Vagina (tissue), 2 donors: ENCODE data around the gene COL1A2. TPM values are rescaled to one million over a fixed set of nuclear protein-coding genes. Genes with fewer than 3 reads are reported as not detected.

ENCODE experiments used
- DNase-seq, 2 donors: peaks; one replicate each; pipeline ENCODE4 v3.0.0-alpha.2; 2017; ENCODE audit errors: extremely low spot score in 2 of 2
- H3K27ac ChIP-seq: fragments of 200-600 bp; sonication (generic); one replicate; pipeline ENCODE4 v1.5.1; 2019
- H3K27me3 ChIP-seq: fragments of 200-600 bp; sonication (generic); one replicate; pipeline ENCODE4 v1.5.1; 2019
- H3K36me3 ChIP-seq, 2 donors: fragments of 200-600 bp; sonication (generic); one replicate each; pipeline ENCODE4 v1.5.1; 2017 to 2019
- H3K4me1 ChIP-seq: fragments of 200-600 bp; sonication (generic); one replicate; pipeline ENCODE4 v1.5.1; 2019
- H3K4me3 ChIP-seq, 2 donors: fragments of 200-600 bp; sonication (generic); 1 replicate in 1 of 2; 2 replicates in 1 of 2; pipeline ENCODE4 v1.5.1; 2016 to 2019
- H3K9me3 ChIP-seq: fragments of 200-600 bp; sonication (generic); one replicate; pipeline ENCODE4 v1.5.1; 2019
- POLR2A ChIP-seq, 2 donors: fragments of 450-650 bp; IDR thresholded peaks; one replicate each; pipeline ENCODE4 v1.6.1; 2017; ENCODE audit warnings: antibody characterized with exemption in 2 of 2, mild to moderate bottlenecking in 2 of 2, moderate library complexity in 2 of 2
- POLR2AphosphoS5 ChIP-seq, 2 donors: sonication (generic); formaldehyde crosslinking; IDR thresholded peaks; one replicate each; pipeline ENCODE4 v1.9.0; 2017; ENCODE audit warnings: antibody characterized with exemption in 2 of 2, mild to moderate bottlenecking in 2 of 2, low read depth in 1 of 2; ENCODE audit not compliant: insufficient read depth in 1 of 2
- intact Hi-C: fragments of 100-400 bp; cut with DNase I; formaldehyde crosslinking; loops from one replicate; pipeline ENCODE4 v1.15.1; 2023
- total RNA-seq: library from RNA; depleted of rRNA; stranded (reverse); fragments of >200 nt; gene quantifications from one replicate; pipeline ENCODE4 v1.2.3, GENCODE V29; 2016
- TF ChIP-seq, protein P1 (sequence below), 3 experiments: fragments of 450-650 bp in 2 of 3; fragments of 200-600 bp in 1 of 3; sonication (generic) in 1 of 3; IDR thresholded peaks; one replicate each; pipeline ENCODE4 v1.5.1; 2017 to 2019; ENCODE audit warnings: antibody characterized with exemption in 3 of 3, mild to moderate bottlenecking in 2 of 3, moderate library complexity in 2 of 3

Gene COL1A2
- total RNA-seq, 1 donor from 2014 or later, result 199 TPM

DNA sequence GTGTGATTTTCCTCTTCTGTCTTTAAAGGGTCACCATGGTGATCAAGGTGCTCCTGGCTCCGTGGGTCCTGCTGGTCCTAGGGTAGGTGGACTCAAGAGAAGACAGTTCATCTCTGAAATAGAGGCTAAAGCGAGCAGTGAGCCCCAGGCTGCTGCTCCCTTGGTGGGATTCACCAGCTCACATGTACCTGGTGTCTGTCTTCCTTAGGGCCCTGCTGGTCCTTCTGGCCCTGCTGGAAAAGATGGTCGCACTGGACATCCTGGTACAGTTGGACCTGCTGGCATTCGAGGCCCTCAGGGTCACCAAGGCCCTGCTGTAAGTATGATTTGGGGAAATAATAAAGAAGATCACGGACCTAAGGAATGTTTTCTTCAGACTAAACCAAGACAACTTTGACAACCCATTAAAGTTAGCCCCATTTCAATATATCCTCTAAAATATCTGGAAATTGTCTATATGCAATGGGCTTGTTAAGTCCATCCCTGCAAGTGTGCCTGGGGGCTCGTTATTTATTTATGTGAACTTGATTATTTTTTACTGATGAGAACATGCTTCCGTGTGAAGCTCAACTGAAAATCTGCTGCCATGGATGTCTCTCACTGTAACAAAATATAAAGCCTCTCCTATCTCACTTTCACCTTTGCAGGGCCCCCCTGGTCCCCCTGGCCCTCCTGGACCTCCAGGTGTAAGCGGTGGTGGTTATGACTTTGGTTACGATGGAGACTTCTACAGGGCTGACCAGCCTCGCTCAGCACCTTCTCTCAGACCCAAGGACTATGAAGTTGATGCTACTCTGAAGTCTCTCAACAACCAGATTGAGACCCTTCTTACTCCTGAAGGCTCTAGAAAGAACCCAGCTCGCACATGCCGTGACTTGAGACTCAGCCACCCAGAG is 32.5 kb downstream of the COL1A2 start:
- intact Hi-C loops, result no loop called here
- H3K36me3 ChIP-seq, result peaks cover 0 to 49% of the 10 kb centered on the region in 2 donors

DNA sequence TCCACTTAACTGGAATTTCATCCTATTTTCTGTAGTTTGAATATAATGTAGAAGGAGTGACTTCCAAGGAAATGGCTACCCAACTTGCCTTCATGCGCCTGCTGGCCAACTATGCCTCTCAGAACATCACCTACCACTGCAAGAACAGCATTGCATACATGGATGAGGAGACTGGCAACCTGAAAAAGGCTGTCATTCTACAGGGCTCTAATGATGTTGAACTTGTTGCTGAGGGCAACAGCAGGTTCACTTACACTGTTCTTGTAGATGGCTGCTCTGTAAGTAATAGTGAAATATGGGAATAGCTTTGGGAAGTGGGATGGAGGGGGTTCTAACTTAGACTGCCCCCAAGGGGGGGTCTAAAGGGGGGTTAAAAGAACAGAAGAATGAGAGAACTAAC is 34.5 kb downstream of the COL1A2 start:
- no peak for DNase-seq
- H3K36me3 ChIP-seq, result peaks cover 0 to 36% of the 10 kb centered on the region in 2 donors
- TF ChIP-seq, protein P1, sequence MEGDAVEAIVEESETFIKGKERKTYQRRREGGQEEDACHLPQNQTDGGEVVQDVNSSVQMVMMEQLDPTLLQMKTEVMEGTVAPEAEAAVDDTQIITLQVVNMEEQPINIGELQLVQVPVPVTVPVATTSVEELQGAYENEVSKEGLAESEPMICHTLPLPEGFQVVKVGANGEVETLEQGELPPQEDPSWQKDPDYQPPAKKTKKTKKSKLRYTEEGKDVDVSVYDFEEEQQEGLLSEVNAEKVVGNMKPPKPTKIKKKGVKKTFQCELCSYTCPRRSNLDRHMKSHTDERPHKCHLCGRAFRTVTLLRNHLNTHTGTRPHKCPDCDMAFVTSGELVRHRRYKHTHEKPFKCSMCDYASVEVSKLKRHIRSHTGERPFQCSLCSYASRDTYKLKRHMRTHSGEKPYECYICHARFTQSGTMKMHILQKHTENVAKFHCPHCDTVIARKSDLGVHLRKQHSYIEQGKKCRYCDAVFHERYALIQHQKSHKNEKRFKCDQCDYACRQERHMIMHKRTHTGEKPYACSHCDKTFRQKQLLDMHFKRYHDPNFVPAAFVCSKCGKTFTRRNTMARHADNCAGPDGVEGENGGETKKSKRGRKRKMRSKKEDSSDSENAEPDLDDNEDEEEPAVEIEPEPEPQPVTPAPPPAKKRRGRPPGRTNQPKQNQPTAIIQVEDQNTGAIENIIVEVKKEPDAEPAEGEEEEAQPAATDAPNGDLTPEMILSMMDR (IDR thresholded peaks at IDR 0.05), result no peak
- TF ChIP-seq POLR2A (IDR thresholded peaks at IDR 0.05) (no peak), POLR2AphosphoS5 (IDR thresholded peaks at IDR 0.05; ENCODE audit: insufficient read depth in 1 of 2, low read depth in 1 of 2) (no peak)
- no peaks in the 10 kb centered on the region for H3K9me3 ChIP-seq
- intact Hi-C loops, result no loop called here
- H3K4me3 ChIP-seq, result no peak overlapping the region
- peaks cover 8% of the 10 kb centered on the region for H3K4me1 ChIP-seq
- no peak overlapping the region for H3K27ac ChIP-seq
- no peaks in the 10 kb centered on the region for H3K27me3 ChIP-seq

More for the DNA sequence above, 32.5 kb downstream of the COL1A2 start:
- H3K9me3 ChIP-seq, result no peaks in the 10 kb centered on the region
- no peak overlapping the region for H3K4me3 ChIP-seq
- H3K27me3 ChIP-seq, result no peaks in the 10 kb centered on the region
- no peak for DNase-seq
- H3K4me1 ChIP-seq, result peaks cover 15% of the 10 kb centered on the region
- peak overlapping the region; percentile 21 for H3K27ac ChIP-seq
- TF ChIP-seq POLR2AphosphoS5 (IDR thresholded peaks at IDR 0.05; ENCODE audit: insufficient read depth in 1 of 2, low read depth in 1 of 2), result no peak

DNA sequence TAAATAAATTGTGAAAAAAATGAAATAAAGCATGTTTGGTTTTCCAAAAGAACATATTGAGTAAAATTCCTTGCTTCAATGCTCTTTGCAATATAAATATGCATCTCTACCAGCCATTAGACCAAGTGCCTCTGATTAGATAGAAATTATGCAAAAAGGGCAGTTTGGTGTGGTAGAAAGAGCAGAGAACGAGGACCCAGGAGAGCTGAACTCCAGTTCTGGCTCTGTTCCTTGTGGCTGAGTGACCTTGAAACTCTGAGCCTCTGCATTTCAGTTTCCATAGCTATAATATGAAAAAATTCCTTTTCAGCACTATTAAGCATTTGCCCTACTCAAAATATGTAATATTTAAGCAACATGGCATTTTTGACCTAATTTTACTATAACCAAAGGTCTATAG is 36.5 kb downstream of the COL1A2 start:
- TF ChIP-seq POLR2AphosphoS5 (IDR thresholded peaks at IDR 0.05; ENCODE audit: insufficient read depth in 1 of 2, low read depth in 1 of 2), result no peak
- TF ChIP-seq, protein P1 (IDR thresholded peaks at IDR 0.05), result no peak
- TF ChIP-seq POLR2A (IDR thresholded peaks at IDR 0.05), result no peak
- intact Hi-C loops, result no loop called here
- H3K27ac ChIP-seq, result no peak overlapping the region
- no peaks in the 10 kb centered on the region for H3K27me3 ChIP-seq
- H3K4me1 ChIP-seq, result no peaks in the 10 kb centered on the region
- no peak for DNase-seq
- no peak overlapping the region for H3K4me3 ChIP-seq
- peaks cover 0 to 17% of the 10 kb centered on the region in 2 donors for H3K36me3 ChIP-seq
- H3K9me3 ChIP-seq, result no peaks in the 10 kb centered on the region

DNA sequence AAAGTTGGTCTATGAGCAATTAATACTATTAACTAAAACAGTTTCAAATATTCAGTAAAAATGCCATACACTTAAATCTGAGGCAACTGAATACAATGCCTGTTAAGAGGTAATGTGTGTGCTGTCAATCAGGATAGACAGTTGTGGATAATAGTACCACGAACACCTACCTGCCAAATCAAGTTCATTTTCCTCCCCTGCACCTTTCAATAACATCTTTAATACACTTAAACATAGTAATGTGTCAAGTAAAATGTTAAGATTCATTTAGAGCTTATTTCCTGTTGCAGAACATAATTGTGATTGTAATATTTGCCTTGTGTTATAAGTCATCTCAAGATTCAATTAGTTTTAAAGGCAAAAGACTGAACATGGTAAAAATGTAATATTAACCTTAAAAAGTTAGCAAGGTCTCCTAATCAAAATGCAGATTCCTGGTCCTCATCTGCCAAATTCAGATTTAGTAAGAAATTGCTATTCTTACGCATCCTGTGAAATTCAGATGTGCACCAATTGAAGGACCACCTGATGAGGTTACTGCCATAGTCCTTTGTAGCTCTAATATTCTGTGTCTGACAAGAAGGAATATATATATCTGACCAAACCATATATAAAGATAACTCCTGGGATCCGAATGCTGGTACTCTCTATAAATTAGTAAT is 37.1 kb downstream of the COL1A2 start:
- H3K4me3 ChIP-seq, result no peak overlapping the region
- H3K27ac ChIP-seq, result no peak overlapping the region
- H3K9me3 ChIP-seq, result no peaks in the 10 kb centered on the region
- no peak for DNase-seq
- TF ChIP-seq POLR2AphosphoS5 (IDR thresholded peaks at IDR 0.05; ENCODE audit: insufficient read depth in 1 of 2, low read depth in 1 of 2), result no peak
- no peak for TF ChIP-seq POLR2A (IDR thresholded peaks at IDR 0.05)
- TF ChIP-seq, protein P1 (IDR thresholded peaks at IDR 0.05), result no peak
- intact Hi-C loops, result no loop called here
- H3K27me3 ChIP-seq, result no peaks in the 10 kb centered on the region
- peaks cover 0 to 11% of the 10 kb centered on the region in 2 donors for H3K36me3 ChIP-seq
- H3K4me1 ChIP-seq, result no peaks in the 10 kb centered on the region

DNA sequence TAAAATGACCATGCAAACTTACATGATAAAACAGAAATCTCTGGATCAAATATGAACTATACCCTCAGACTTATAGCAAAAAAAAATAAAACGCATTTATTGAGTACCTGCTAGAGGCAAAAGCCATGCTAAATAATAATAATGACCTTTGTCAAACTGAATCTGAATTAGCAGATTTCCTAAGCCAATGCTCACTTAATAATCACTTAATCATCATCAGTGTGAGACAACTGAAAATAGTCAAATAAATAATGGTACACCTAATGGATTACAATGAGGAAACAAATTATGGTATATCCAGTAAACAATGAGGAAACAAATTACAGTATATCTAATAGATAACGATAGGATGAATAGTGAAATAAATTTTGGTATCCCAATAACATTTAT is 37.6 kb downstream of the COL1A2 start:
- Histone ChIP-seq H3K27ac (no peak overlapping the region), H3K27me3 (no peaks in the 10 kb centered on the region), H3K36me3 (peaks cover 0 to 6% of the 10 kb centered on the region in 2 donors), H3K9me3 (no peaks in the 10 kb centered on the region), H3K4me1 (no peaks in the 10 kb centered on the region), H3K4me3 (no peak overlapping the region)
- TF ChIP-seq, protein P1 (IDR thresholded peaks at IDR 0.05), result no peak
- TF ChIP-seq POLR2A (IDR thresholded peaks at IDR 0.05), result no peak
- TF ChIP-seq POLR2AphosphoS5 (IDR thresholded peaks at IDR 0.05; ENCODE audit: insufficient read depth in 1 of 2, low read depth in 1 of 2), result no peak
- intact Hi-C loops, result no loop called here
- no peak for DNase-seq
